Osteocyte (in vitro differentiated cells): ENCODE data around the gene BACH2. TPM values are rescaled to one million over a fixed set of nuclear protein-coding genes. Genes with fewer than 3 reads are reported as not detected.

Experiments
- DNase-seq: peaks from one replicate; pipeline ENCODE4 v3.0.0; 2021; ENCODE audit warnings: mixed read lengths; ENCODE audit not compliant: unreplicated experiment; ENCODE audit errors: extremely low spot score
- H3K27ac Mint-ChIP-seq: one replicate; pipeline ENCODE4 v1.8.0; 2021; ENCODE audit warnings: mild to moderate bottlenecking, mixed read lengths; ENCODE audit not compliant: unreplicated experiment
- H3K27me3 Mint-ChIP-seq: one replicate; pipeline ENCODE4 v1.8.0; 2021; ENCODE audit warnings: mixed read lengths; ENCODE audit not compliant: unreplicated experiment
- H3K36me3 Mint-ChIP-seq: one replicate; pipeline ENCODE4 v1.8.0; 2021; ENCODE audit warnings: mixed read lengths; ENCODE audit not compliant: unreplicated experiment
- H3K4me1 Mint-ChIP-seq: one replicate; pipeline ENCODE4 v1.8.0; 2021; ENCODE audit warnings: mixed read lengths; ENCODE audit not compliant: unreplicated experiment
- H3K4me3 Mint-ChIP-seq: one replicate; pipeline ENCODE4 v1.8.0; 2021; ENCODE audit warnings: mild to moderate bottlenecking, moderate library complexity, mixed read lengths; ENCODE audit not compliant: unreplicated experiment
- H3K9me3 Mint-ChIP-seq: one replicate; pipeline ENCODE4 v1.8.0; 2021; ENCODE audit warnings: mixed read lengths; ENCODE audit not compliant: unreplicated experiment
- CTCF ChIP-seq: fragments of 200-600 bp; sonication (generic); IDR thresholded peaks from 2 replicates; pipeline ENCODE4 v1.5.0; 2021; ENCODE audit warnings: antibody characterized with exemption, mild to moderate bottlenecking, moderate library complexity
- total RNA-seq: library from RNA; stranded (reverse); gene quantifications from 2 replicates; pipeline ENCODE4 v1.2.1, GENCODE V29; 2021

BACH2 gene
- total RNA-seq, 1 donor from 2014 or later = 1.6 TPM

- Mint-ChIP-seq H3K4me3 (no peak overlapping the region), H3K9me3 (no peaks in the 10 kb centered on the region)
These were observed 224.1 kb downstream of the BACH2 start for GRCh38 chr6:90072501-90072900.

GRCh38 chr6:90068703-90069523, 227.7 kb downstream of the BACH2 start:
- Mint-ChIP-seq H3K9me3 (peaks cover 3% of the 10 kb centered on the region), H3K27ac (no peak overlapping the region), H3K4me3 (no peak overlapping the region), H3K36me3 (no peaks in the 10 kb centered on the region), H3K27me3 (peaks cover 8% of the 10 kb centered on the region), H3K4me1 (peaks cover 9% of the 10 kb centered on the region)
- DNase-seq = no peak
- no peak for TF ChIP-seq CTCF

More at GRCh38 chr6:90072501-90072900, 224.1 kb downstream of the BACH2 start:
- no peak for TF ChIP-seq CTCF
- peaks cover 9% of the 10 kb centered on the region for H3K4me1 Mint-ChIP-seq
- H3K27ac Mint-ChIP-seq = no peak overlapping the region
- peaks cover 33% of the 10 kb centered on the region for H3K27me3 Mint-ChIP-seq
- no peak for DNase-seq
- H3K36me3 Mint-ChIP-seq = no peaks in the 10 kb centered on the region

- DNase-seq = no peak
- Mint-ChIP-seq H3K4me1 (peaks cover 9% of the 10 kb centered on the region), H3K27me3 (peaks cover 8% of the 10 kb centered on the region), H3K36me3 (no peaks in the 10 kb centered on the region), H3K9me3 (peaks cover 3% of the 10 kb centered on the region), H3K27ac (no peak overlapping the region), H3K4me3 (no peak overlapping the region)
- no peak for TF ChIP-seq CTCF
These were observed 228.4 kb downstream of the BACH2 start for GRCh38 chr6:90068264-90068663.

- H3K27me3 Mint-ChIP-seq = peaks cover 4% of the 10 kb centered on the region
- no peaks in the 10 kb centered on the region for H3K36me3 Mint-ChIP-seq
- H3K4me3 Mint-ChIP-seq = no peak overlapping the region
- peaks cover 9% of the 10 kb centered on the region for H3K4me1 Mint-ChIP-seq
- DNase-seq = no peak
- TF ChIP-seq CTCF = no peak
- H3K27ac Mint-ChIP-seq = no peak overlapping the region
- peaks cover 3% of the 10 kb centered on the region for H3K9me3 Mint-ChIP-seq
These were observed 229.9 kb downstream of the BACH2 start for GRCh38 chr6:90066697-90067096.

GRCh38 chr6:90065173-90065572, 231.5 kb downstream of the BACH2 start:
- Mint-ChIP-seq H3K9me3 (peaks cover 3% of the 10 kb centered on the region), H3K27ac (no peak overlapping the region), H3K4me1 (peaks cover 9% of the 10 kb centered on the region), H3K4me3 (no peak overlapping the region), H3K36me3 (no peaks in the 10 kb centered on the region), H3K27me3 (peaks cover 2% of the 10 kb centered on the region)
- no peak for DNase-seq
- no peak for TF ChIP-seq CTCF
